HG03442 (cell line): ENCODE results near the gene ZFHX2.

Source experiments
- ATAC-seq: cut with Tn5 transposase; IDR thresholded peaks from one replicate; pipeline ENCODE4 v1.9.1; 2021; ENCODE audit warnings: mild to moderate bottlenecking, moderate library complexity; ENCODE audit not compliant: unreplicated experiment

Gene ZFHX2

DNA sequence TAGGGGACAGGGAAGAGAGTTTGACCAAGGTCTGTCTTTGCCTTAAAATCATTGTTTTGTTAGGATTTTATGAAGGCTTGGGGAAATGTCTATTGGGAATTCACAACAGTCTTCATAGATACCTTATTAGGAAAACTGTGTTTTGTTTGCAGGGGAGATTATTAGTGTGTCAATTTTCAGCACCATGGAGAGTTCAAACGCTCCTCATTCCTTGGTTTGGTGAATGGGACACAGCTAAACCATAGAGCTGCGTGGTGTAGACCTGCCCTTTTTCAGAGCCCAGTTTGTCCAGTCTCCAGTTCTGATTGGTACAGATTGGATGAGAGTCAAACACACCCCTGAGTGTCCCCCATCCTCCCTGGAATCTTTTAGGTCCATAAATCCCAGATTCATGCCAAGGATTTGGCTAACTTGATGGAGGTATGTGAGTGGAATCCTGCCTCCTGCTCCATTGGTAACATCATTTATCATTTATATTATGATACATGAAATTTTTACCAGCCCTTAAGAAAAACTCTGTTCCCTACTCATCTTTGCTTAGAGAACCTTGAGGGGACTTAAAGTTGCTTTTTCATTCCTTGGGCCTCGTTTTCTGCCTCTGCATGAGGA is 70.1 kb downstream of the ZFHX2 start:
- no peak for ATAC-seq

- no peak for ATAC-seq
These were observed 73.3 kb downstream of the ZFHX2 start for GRCh38 chr14:23478109-23478759.

DNA sequence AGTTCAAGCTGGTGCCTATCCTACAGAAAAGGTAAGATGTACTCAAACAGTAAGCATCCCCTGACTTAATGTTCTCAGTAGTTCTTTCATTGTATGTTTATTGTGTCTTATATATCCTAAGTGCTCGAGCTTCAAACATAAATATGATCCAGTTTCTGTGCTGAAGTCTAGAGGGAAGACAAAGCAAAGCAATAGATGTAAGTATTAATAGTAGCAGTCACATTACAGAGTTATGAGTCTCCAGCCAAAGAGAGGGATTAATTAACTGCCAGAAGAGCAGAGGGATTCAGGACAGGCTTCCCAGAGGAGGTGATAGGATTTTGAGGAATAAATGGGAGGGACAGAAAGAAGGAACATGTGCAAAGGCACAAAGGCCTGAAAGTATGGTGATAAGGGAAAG is 80.6 kb downstream of the ZFHX2 start:
- no peak for ATAC-seq
